Measurements from ENCODE around the gene PGBD1. TPM values are rescaled to one million over a fixed set of nuclear protein-coding genes. Genes with fewer than 3 reads are reported as not detected.

Gene PGBD1
- total and polyA plus RNA-seq, 2 experiments from 2014 or later, result 7.5 to 10.5 TPM

- H4K20me1 ChIP-seq (replicated peaks; ENCODE audit: insufficient read depth), result peaks cover 8% of the 10 kb centered on the region; the same call in 1 of the 2 replicates
- H3K79me2 ChIP-seq (replicated peaks; ENCODE audit: insufficient read depth), result peaks cover 45% of the 10 kb centered on the region
- Mint-ChIP-seq H3K27ac (no peak overlapping the region), H3K9me3 (peaks cover 13% of the 10 kb centered on the region; the same call in 2 of the 3 replicates), H3K36me3 (ENCODE audit: low read depth) (peaks cover 26% of the 10 kb centered on the region), H3K27me3 (ENCODE audit: insufficient read depth, low read depth, poor library complexity) (peaks cover 12% of the 10 kb centered on the region), H3K4me3 (peak overlapping the region; percentile 99), H3K4me1 (peaks cover 29% of the 10 kb centered on the region)
- peak overlapping the region; percentile 91 for H3K4me2 ChIP-seq
- H3K9me2 ChIP-seq (ENCODE audit: insufficient read depth), result no peaks in the 10 kb centered on the region
- no peaks in the 10 kb centered on the region for H3F3A ChIP-seq (replicated peaks; ENCODE audit: low read depth)
- DNase-seq (ENCODE audit: low spot score) (no peak), ATAC-seq (no peak)
- no peak for TF ChIP-seq POLR2AphosphoS5 (IDR thresholded peaks at IDR 0.05; ENCODE audit: low read depth)
- peak overlapping the region; percentile 78 for H3K4me3 ChIP-seq
- H3K27me3 ChIP-seq (ENCODE audit: insufficient read depth), result no peaks in the 10 kb centered on the region
- H3K4me1 ChIP-seq (ENCODE audit: insufficient read depth), result peaks cover 12% of the 10 kb centered on the region
- no peak overlapping the region for H2AFZ ChIP-seq
- H3K36me3 ChIP-seq (ENCODE audit: insufficient read depth), result no peaks in the 10 kb centered on the region
- no peak overlapping the region for H3K27ac ChIP-seq (ENCODE audit: low read depth)
Observed at GRCh38 chr6:28351493-28351925, 70.1 kb downstream of the PGBD1 start.

Small RNA genes lying within 50 kb of the gene (small RNA-seq; reads per million reads assigned to genes)
- gene AL021997.1 (ENCODE audit: low replicate concordance) (not detected), gene AL021997.2 (ENCODE audit: low replicate concordance) (not detected)

Other genes with a start within 250 kb of the PGBD1 start
- 5.5 and 7.6 TPM in 2 replicates for gene ZNF165, start 201.0 kb upstream of the PGBD1 start, total RNA-seq (2014; rRNA removed; shearing (Covaris generic))
- 7.7 and 8.9 TPM in 2 replicates for gene ZNF165, start 201.0 kb upstream of the PGBD1 start, polyA plus RNA-seq (2016; fragmentation: Nextera tagmentation; extraction: Ambion mirVana)
- gene ZSCAN16, start 157.0 kb upstream of the PGBD1 start, total RNA-seq (2014; rRNA removed; shearing (Covaris generic)), result 4.7 and 10.3 TPM in 2 replicates
- 9.2 and 12.9 TPM in 2 replicates for gene ZSCAN16, start 157.0 kb upstream of the PGBD1 start, polyA plus RNA-seq (2016; fragmentation: Nextera tagmentation; extraction: Ambion mirVana)
- gene ZKSCAN8, start 139.7 kb upstream of the PGBD1 start, total RNA-seq (2014; rRNA removed; shearing (Covaris generic)), result 21.3 and 22.6 TPM in 2 replicates
- gene ZKSCAN8, start 139.7 kb upstream of the PGBD1 start, polyA plus RNA-seq (2016; fragmentation: Nextera tagmentation; extraction: Ambion mirVana), result 4.0 and 4.2 TPM in 2 replicates
- gene ZSCAN9, start 56.3 kb upstream of the PGBD1 start, total RNA-seq (2014; rRNA removed; shearing (Covaris generic)), result 10.9 and 11.9 TPM in 2 replicates
- gene ZSCAN9, start 56.3 kb upstream of the PGBD1 start, polyA plus RNA-seq (2016; fragmentation: Nextera tagmentation; extraction: Ambion mirVana), result 10.0 and 10.9 TPM in 2 replicates
- gene ZKSCAN4, start 29.3 kb upstream of the PGBD1 start, total RNA-seq (2014; rRNA removed; shearing (Covaris generic)), result 5.7 and 5.9 TPM in 2 replicates
- gene ZKSCAN4, start 29.3 kb upstream of the PGBD1 start, polyA plus RNA-seq (2016; fragmentation: Nextera tagmentation; extraction: Ambion mirVana), result 2.8 and 3.1 TPM in 2 replicates
- gene NKAPL, start 22.3 kb upstream of the PGBD1 start, total RNA-seq (2014; rRNA removed; shearing (Covaris generic)), result 0.16 and 1.6 TPM in 2 replicates
- gene NKAPL, start 22.3 kb upstream of the PGBD1 start, polyA plus RNA-seq (2016; fragmentation: Nextera tagmentation; extraction: Ambion mirVana), result 2.9 and 3.2 TPM in 2 replicates
- 10.2 and 13.0 TPM in 2 replicates for gene ZSCAN26, start 14.4 kb upstream of the PGBD1 start, total RNA-seq (2014; rRNA removed; shearing (Covaris generic))
- 3.5 and 6.5 TPM in 2 replicates for gene ZSCAN26, start 14.4 kb upstream of the PGBD1 start, polyA plus RNA-seq (2016; fragmentation: Nextera tagmentation; extraction: Ambion mirVana)
- 4.7 and 12.1 TPM in 2 replicates for gene ZSCAN31, start 54.6 kb downstream of the PGBD1 start, total RNA-seq (2014; rRNA removed; shearing (Covaris generic))
- 2.8 and 3.1 TPM in 2 replicates for gene ZSCAN31, start 54.6 kb downstream of the PGBD1 start, polyA plus RNA-seq (2016; fragmentation: Nextera tagmentation; extraction: Ambion mirVana)
- 4.3 and 7.6 TPM in 2 replicates for gene ZKSCAN3, start 68.4 kb downstream of the PGBD1 start, total RNA-seq (2014; rRNA removed; shearing (Covaris generic))
- gene ZKSCAN3, start 68.4 kb downstream of the PGBD1 start, polyA plus RNA-seq (2016; fragmentation: Nextera tagmentation; extraction: Ambion mirVana), result 2.8 and 3.0 TPM in 2 replicates
- 5.7 and 7.3 TPM in 2 replicates for gene ZSCAN12, start 118.2 kb downstream of the PGBD1 start, total RNA-seq (2014; rRNA removed; shearing (Covaris generic))
- gene ZSCAN12, start 118.2 kb downstream of the PGBD1 start, polyA plus RNA-seq (2016; fragmentation: Nextera tagmentation; extraction: Ambion mirVana), result 1.9 and 2.0 TPM in 2 replicates
- gene ZSCAN23, start 161.9 kb downstream of the PGBD1 start, total RNA-seq (2014; rRNA removed; shearing (Covaris generic)), result 3.1 and 7.8 TPM in 2 replicates
- 0.30 and 1.9 TPM in 2 replicates for gene ZSCAN23, start 161.9 kb downstream of the PGBD1 start, polyA plus RNA-seq (2016; fragmentation: Nextera tagmentation; extraction: Ambion mirVana)
- not detected in 2 replicates for gene GPX6, start 234.2 kb downstream of the PGBD1 start, total RNA-seq (2014; rRNA removed; shearing (Covaris generic))
- gene GPX6, start 234.2 kb downstream of the PGBD1 start, polyA plus RNA-seq (2016; fragmentation: Nextera tagmentation; extraction: Ambion mirVana), result not detected in 2 replicates
- not detected in 2 replicates for gene GPX5, start 244.3 kb downstream of the PGBD1 start, total RNA-seq (2014; rRNA removed; shearing (Covaris generic))
- 0.14 TPM in 1 of 2 replicates, not detected in the other for gene GPX5, start 244.3 kb downstream of the PGBD1 start, polyA plus RNA-seq (2016; fragmentation: Nextera tagmentation; extraction: Ambion mirVana)

All from GM23338 (cell line).